Left ventricle myocardium inferior (tissue), 1 donor: ENCODE data around the gene KCNMB4. TPM values are rescaled to one million over a fixed set of nuclear protein-coding genes. Genes with fewer than 3 reads are reported as not detected.

Source experiments
- DNase-seq: peaks from one replicate; pipeline ENCODE4 v3.0.0-alpha.2; 2020
- H3K27ac ChIP-seq: fragments of 200-600 bp; replicated peaks from 2 replicates; pipeline ENCODE4 v1.8.0; 2021
- H3K27me3 ChIP-seq: fragments of 200-600 bp; 2 replicates; pipeline ENCODE4 v1.8.0; 2021; ENCODE audit warnings: low read depth
- H3K36me3 ChIP-seq: fragments of 200-600 bp; 2 replicates; pipeline ENCODE4 v1.8.0; 2021
- H3K4me1 ChIP-seq: fragments of 200-600 bp; 2 replicates; pipeline ENCODE4 v1.8.0; 2021
- H3K4me3 ChIP-seq: fragments of 200-600 bp; 2 replicates; pipeline ENCODE4 v1.8.0; 2021; ENCODE audit warnings: mild to moderate bottlenecking, moderate library complexity
- H3K9me3 ChIP-seq: fragments of 200-600 bp; replicated peaks from 2 replicates; pipeline ENCODE4 v1.8.0; 2021
- intact Hi-C: fragments of 100-400 bp; cut with micrococcal nuclease; formaldehyde crosslinking; loops from one replicate; pipeline ENCODE4 v1.11.0; 2022
- total RNA-seq: library from RNA; stranded (reverse); fragmentation: NEBNext Ultra II Directional; extraction: Animal tissue kit (Norgen Biotek cat#: 25700); gene quantifications from one replicate; pipeline ENCODE4 v1.2.1, GENCODE V29; 2021
- TF ChIP-seq, protein P1 (sequence below): fragments of 200-600 bp; IDR thresholded peaks from 2 replicates; pipeline ENCODE4 v1.8.0; 2021; ENCODE audit warnings: antibody characterized with exemption, mild to moderate bottlenecking, borderline replicate concordance
- donor health status: DM: no; HTN: yes; CAD: no; lungs with severe emphysema.

KCNMB4 gene
- total RNA-seq, 1 donor from 2014 or later, result 1.4 TPM

DNA sequence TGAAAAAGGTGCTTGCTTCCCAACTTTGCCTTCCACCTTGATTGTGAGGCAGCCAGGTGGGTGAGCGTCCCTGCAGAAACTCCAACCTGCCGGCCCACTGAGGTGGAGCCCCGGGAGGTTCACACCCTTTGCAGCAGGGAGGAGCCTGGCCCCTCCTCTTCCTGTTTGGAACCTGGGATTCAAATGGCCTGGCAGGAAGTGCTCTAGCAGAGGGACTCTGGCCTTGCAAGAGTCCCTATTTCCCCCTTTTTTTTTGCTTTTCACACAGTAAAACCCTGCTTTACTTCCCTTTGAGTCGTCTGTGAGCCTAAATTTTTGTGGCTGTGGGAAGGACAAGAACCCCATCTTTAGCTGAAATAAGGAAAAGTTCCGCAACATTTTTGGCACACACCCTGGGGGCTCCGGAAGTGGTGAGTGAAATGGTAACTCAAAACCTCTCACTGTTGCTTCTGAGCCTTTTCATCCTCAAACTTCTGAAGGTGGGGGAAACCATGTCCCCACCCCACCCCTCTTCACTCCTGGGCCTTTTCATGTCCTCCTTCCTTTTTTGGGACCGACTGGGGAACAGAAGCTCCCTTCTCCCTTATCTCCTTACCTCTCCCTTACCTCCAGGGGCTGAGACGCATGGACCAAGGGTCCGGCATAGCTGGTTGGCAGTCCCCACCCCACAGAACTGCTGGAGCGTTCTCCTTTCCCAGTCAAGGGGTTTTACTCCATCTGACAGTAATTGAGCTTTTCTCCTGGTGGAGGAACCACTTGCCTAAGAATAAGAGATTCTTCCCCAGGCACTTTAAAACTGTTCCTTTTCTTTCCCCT, 102.0 kb downstream of the KCNMB4 start:
- Histone ChIP-seq H3K36me3 (no peaks in the 10 kb centered on the region), H3K9me3 (peaks cover 14% of the 10 kb centered on the region), H3K4me3 (no peak overlapping the region), H3K27ac (no peak overlapping the region), H3K27me3 (no peaks in the 10 kb centered on the region), H3K4me1 (no peaks in the 10 kb centered on the region)
- TF ChIP-seq, protein P1, sequence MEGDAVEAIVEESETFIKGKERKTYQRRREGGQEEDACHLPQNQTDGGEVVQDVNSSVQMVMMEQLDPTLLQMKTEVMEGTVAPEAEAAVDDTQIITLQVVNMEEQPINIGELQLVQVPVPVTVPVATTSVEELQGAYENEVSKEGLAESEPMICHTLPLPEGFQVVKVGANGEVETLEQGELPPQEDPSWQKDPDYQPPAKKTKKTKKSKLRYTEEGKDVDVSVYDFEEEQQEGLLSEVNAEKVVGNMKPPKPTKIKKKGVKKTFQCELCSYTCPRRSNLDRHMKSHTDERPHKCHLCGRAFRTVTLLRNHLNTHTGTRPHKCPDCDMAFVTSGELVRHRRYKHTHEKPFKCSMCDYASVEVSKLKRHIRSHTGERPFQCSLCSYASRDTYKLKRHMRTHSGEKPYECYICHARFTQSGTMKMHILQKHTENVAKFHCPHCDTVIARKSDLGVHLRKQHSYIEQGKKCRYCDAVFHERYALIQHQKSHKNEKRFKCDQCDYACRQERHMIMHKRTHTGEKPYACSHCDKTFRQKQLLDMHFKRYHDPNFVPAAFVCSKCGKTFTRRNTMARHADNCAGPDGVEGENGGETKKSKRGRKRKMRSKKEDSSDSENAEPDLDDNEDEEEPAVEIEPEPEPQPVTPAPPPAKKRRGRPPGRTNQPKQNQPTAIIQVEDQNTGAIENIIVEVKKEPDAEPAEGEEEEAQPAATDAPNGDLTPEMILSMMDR, result no peak
- DNase-seq, result no peak
- intact Hi-C loops, result no loop called here

DNA sequence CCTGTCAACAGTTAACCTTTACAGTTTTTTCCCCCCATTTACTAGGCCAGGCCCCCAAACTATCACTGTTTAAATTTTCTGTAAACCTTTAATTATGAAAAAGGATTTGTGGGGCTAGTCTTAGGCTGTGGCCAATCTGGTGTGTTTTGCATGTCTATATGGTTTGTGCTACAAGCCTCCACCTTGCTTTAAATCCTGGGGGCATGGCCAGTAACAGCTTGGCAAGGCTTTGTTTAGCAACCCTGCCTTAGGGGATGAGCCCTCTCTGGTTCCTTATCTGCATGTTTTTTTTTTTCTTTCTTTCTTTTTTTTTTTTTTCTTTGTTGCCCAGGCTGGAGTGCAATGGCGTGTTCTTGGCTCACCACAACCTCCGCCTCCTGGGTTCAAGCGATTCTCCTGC, 102.7 kb downstream of the KCNMB4 start:
- Histone ChIP-seq H3K9me3 (peaks cover 8% of the 10 kb centered on the region), H3K27ac (no peak overlapping the region), H3K4me3 (no peak overlapping the region), H3K4me1 (no peaks in the 10 kb centered on the region), H3K27me3 (no peaks in the 10 kb centered on the region), H3K36me3 (no peaks in the 10 kb centered on the region)
- TF ChIP-seq, protein P1, result no peak
- DNase-seq, result no peak
- intact Hi-C loops, result no loop called here

DNA sequence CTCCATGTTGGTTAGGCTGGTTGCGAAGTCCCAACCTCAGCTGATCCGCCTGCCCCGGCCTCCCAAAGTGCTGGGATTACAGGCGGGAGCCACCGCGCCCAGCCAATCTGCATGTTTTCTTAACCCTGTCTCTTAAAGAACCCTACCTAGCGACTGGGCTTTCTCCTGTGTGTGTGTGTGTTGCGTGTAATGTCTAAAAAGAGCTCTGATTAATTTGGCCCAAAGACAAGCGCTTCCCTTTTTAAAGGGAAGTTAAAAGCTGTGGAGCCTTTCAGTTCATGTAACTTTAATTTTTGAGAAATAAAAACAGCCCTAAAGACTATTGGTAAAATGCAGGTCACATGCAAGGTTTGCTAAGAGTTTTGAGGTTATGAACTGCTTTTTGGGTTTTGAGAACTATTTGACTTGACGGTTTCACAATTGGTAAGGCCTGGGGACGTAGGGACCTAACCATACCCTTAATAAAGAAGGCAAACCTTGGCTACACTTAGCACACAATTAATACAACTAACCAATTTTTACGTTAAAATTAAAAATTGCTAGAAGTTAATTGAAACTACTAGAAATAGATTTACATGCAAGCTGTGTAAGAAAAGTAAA, 103.2 kb downstream of the KCNMB4 start:
- H3K27ac ChIP-seq, result no peak overlapping the region
- H3K9me3 ChIP-seq, result peaks cover 2% of the 10 kb centered on the region
- no peaks in the 10 kb centered on the region for H3K4me1 ChIP-seq
- TF ChIP-seq, protein P1, result no peak
- no peaks in the 10 kb centered on the region for H3K27me3 ChIP-seq
- intact Hi-C loops, result no loop called here
- no peak for DNase-seq
- no peaks in the 10 kb centered on the region for H3K36me3 ChIP-seq
- no peak overlapping the region for H3K4me3 ChIP-seq

DNA sequence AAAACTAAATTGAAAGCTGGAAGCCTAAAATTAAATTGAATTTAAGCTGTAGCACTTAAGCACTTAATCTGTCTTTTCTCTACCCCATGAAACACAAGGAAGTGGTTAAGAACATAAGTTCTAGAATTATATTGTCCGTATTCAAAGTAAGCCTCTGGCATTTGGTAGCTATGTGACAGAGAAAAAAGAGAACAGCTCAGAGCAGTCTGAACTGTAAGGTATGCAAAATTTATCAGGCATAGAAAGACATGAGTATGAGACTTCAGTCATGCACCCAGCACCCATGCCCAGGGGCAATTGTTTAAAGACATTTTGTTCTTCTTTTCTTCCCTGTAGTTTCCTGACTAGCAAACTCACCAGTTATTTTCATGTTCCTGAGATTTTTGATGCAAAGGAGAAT, 116.7 kb downstream of the KCNMB4 start:
- no peaks in the 10 kb centered on the region for H3K36me3 ChIP-seq
- no peaks in the 10 kb centered on the region for H3K27me3 ChIP-seq
- no peaks in the 10 kb centered on the region for H3K9me3 ChIP-seq
- no peaks in the 10 kb centered on the region for H3K4me1 ChIP-seq
- intact Hi-C loops, result no loop called here
- TF ChIP-seq, protein P1, result no peak
- no peak overlapping the region for H3K4me3 ChIP-seq
- H3K27ac ChIP-seq, result no peak overlapping the region
- no peak for DNase-seq

Other genes with a start within 250 kb of the KCNMB4 start
- 33.0 TPM for gene CNOT2, start 122.9 kb upstream of the KCNMB4 start, total RNA-seq